Upper lobe of left lung (tissue), 4 donors: Measurements from ENCODE around the gene MCM9.

ENCODE experiments used
- POLR2A ChIP-seq, 4 donors: fragments of 450-650 bp; IDR thresholded peaks; one replicate each; pipeline ENCODE4 v1.5.1; 2016 to 2017; ENCODE audit warnings: antibody characterized with exemption in 4 of 4, mild to moderate bottlenecking in 2 of 4
- TF ChIP-seq, protein P1 (sequence below), 6 experiments: fragments of 450-650 bp in 4 of 6; fragments of 200-600 bp in 2 of 6; sonication (generic) in 2 of 6; IDR thresholded peaks; one replicate each; pipeline ENCODE4 v1.5.1; 2016 to 2019; ENCODE audit warnings: antibody characterized with exemption in 6 of 6

- no peak for TF ChIP-seq POLR2A (IDR thresholded peaks at IDR 0.05)
- TF ChIP-seq, protein P1, sequence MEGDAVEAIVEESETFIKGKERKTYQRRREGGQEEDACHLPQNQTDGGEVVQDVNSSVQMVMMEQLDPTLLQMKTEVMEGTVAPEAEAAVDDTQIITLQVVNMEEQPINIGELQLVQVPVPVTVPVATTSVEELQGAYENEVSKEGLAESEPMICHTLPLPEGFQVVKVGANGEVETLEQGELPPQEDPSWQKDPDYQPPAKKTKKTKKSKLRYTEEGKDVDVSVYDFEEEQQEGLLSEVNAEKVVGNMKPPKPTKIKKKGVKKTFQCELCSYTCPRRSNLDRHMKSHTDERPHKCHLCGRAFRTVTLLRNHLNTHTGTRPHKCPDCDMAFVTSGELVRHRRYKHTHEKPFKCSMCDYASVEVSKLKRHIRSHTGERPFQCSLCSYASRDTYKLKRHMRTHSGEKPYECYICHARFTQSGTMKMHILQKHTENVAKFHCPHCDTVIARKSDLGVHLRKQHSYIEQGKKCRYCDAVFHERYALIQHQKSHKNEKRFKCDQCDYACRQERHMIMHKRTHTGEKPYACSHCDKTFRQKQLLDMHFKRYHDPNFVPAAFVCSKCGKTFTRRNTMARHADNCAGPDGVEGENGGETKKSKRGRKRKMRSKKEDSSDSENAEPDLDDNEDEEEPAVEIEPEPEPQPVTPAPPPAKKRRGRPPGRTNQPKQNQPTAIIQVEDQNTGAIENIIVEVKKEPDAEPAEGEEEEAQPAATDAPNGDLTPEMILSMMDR (IDR thresholded peaks at IDR 0.05) = no peak
Measured at GRCh38 chr6:118853408-118853807, 81.6 kb downstream of the MCM9 start.
